Occipital lobe (tissue), 3 donors: ENCODE measurements around the gene CCNYL1. TPM values are rescaled to one million over a fixed set of nuclear protein-coding genes. Genes with fewer than 3 reads are reported as not detected.

Experiments used
- DNase-seq: peaks from one replicate; lab custom pipeline; 2025; lab: John Stamatoyannopoulos, UW
- small RNA-seq: library from RNA; depleted of rRNA; stranded (forward); fragments of <200 nt; gene quantifications from one replicate; pipeline ENCODE3, GENCODE V24; 2014
- total RNA-seq: library from RNA; depleted of rRNA; stranded (reverse); fragments of >200 nt; gene quantifications from one replicate; pipeline ENCODE4 v1.2.3, GENCODE V29; 2014

CCNYL1 gene
- total RNA-seq, 1 donor from 2014 or later, result 46.5 TPM

GRCh38 chr2:207790898-207791297 is 79.5 kb downstream of the CCNYL1 start:
- DNase-seq, result no peak

DNA sequence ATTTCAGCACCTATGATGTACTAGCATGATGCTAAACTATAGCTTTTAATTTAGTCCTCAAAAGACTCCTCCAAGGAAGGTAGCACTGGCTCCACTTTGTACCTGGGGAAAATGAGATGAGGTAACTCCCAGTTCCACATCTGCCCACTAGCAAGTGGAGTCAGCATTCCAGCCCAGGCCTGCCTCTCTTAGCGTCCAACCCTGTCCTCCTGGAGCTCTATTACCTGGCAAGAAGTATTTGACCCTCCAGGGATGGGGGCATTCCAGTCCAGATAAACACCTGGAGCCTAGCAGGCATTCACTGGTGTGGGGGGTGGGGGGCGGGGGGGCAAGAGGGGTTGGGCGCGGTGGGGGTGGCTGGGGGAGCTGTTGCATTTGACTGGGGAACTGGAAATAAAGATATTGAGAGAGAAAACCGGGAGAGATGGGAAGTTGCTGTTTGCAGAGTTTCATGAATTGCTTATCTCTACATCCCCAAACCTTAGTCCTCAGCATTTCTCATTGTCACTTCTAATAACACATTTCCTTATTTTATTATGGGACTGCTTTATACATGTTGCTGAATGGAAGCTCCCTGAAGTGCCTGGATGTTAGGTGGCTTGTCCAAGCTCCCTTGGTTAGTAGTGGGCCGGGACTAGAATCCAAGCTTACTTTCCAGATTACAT is 80.3 kb downstream of the CCNYL1 start:
- no peak for DNase-seq

- DNase-seq, result no peak
Measured at GRCh38 chr2:207792244-207792785, 80.9 kb downstream of the CCNYL1 start.

DNA sequence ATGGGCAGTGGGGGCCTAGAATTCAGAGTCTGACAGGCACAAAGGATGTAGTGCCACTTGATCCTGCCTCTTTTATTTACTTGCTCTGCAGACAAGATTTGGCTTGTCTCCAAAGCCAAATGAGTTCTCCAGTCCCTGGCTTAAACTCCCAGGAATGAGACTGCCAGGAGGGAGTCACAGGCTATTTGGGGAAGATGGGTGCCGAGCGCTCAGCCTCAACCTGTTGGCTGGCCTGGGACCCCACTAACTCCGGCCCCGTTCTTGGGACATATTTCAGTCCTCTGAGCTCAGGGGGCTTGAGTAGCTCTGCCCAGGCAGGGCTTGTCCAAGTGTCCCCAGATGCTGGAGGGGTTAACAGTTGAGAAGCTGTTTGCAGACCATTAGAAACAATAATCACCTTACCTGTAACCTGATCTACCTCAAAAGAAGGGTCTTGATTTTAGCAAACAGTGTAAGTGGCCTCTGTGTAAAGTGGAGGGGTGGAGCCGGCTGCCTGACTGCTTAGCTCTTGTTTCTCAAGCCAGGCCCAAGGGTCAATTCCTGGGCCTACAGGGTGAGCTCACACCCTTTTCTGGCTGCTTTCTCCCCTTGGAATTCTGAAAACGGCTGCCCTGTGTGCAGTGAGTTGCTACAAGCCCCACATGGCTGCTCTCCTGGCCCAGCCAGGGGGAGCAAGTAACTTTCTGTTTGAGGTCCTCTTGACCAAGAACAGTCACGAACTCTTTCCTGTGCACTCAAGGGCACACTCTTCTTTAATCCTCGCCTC is 85.3 kb downstream of the CCNYL1 start:
- DNase-seq, result no peak

DNA sequence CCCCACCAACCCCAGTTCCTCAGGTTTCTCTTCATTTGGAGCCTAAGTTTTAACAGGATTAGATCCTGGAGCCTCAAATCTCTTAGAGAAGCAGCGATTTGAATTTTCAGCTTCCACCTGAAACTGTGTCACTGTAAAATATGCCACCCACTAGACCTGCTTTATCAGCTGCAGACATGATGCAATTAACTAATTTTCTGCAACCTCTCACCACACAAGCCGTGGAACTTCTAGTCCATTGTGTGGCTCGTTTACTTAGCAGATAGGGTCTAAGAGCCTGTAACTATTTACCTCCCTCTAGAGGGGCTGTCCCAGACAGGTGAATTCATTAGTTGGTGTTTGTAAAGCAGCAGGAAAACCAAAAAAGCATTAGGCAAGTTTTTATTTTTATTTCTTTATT is 89.8 kb downstream of the CCNYL1 start:
- DNase-seq, result no peak

- DNase-seq, result no peak
Measured at GRCh38 chr2:207802650-207803049, 91.2 kb downstream of the CCNYL1 start.

Small RNA genes within 50 kb of the gene (small RNA-seq; reads per million reads assigned to genes)
- gene RF00019 (not detected), gene RNU6-664P (not detected)

Other genes with a start within 250 kb of the CCNYL1 start
- gene CREB1, start 181.7 kb upstream of the CCNYL1 start, total RNA-seq, result 130 TPM
- 11.2 TPM for gene METTL21A, start 86.2 kb upstream of the CCNYL1 start, total RNA-seq
- 0.78 TPM for gene FZD5, start 58.3 kb downstream of the CCNYL1 start, total RNA-seq